GM21825 (cell line): Measurements from ENCODE around the gene MFSD8.
"Not testable (repeated sequence)": the region's sequence is repeated elsewhere in the genome, so short reads cannot be mapped to it uniquely, and the experiment has no call there.

Experiments
- ATAC-seq: cut with Tn5 transposase; IDR thresholded peaks from one replicate; pipeline ENCODE4 v1.9.1; 2021; ENCODE audit warnings: mild to moderate bottlenecking, moderate library complexity; ENCODE audit not compliant: unreplicated experiment

Gene MFSD8, protein sequence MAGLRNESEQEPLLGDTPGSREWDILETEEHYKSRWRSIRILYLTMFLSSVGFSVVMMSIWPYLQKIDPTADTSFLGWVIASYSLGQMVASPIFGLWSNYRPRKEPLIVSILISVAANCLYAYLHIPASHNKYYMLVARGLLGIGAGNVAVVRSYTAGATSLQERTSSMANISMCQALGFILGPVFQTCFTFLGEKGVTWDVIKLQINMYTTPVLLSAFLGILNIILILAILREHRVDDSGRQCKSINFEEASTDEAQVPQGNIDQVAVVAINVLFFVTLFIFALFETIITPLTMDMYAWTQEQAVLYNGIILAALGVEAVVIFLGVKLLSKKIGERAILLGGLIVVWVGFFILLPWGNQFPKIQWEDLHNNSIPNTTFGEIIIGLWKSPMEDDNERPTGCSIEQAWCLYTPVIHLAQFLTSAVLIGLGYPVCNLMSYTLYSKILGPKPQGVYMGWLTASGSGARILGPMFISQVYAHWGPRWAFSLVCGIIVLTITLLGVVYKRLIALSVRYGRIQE

DNA sequence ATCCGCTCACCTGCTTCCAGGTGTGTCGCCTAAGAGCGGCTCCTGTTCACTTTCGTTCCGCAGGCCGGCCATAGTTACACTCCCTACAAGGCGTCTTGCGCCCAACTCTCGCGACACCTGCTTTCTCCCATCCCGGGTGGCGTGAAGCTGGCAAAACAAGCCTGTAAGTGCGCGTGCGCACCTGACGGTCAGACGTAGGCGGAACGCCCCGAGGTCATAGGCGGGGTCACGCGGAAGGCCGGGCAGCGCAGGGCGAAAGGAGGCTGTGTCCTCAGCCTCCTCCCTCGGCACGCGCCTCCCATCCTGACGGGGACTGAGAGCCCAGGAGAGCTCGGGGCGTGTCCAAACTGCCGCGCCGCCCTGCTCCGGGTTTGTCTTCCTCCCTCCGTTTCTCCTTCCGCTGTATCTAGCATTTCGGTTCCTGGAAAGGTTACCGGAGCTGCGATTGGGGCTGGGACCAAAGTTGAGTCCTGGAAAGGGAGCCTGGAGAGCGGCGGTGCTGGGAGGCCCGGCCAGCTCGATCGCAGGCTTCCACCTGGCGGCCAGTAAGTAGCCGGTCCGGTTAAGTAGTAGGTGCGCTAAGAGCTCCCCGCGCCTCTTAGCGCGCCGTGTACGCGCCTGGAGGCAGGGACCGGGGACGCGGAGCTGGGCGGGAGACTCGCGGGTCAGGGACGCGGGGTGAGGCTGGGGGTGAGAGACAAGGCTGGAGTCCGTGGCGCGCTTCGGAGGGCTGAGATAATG, at the start of gene MFSD8, which contains the start of gene ABHD18:
MFSD8 (minus strand) TSS at position 112 of the 741 bp plus-strand sequence; CDS start at position 72, 40 bp downstream.
ABHD18 (plus strand) TSS at position 345 of the 741 bp plus-strand sequence. CDS start 17,550 bp downstream, outside the sequence.
- ATAC-seq: peak; percentile 96

DNA sequence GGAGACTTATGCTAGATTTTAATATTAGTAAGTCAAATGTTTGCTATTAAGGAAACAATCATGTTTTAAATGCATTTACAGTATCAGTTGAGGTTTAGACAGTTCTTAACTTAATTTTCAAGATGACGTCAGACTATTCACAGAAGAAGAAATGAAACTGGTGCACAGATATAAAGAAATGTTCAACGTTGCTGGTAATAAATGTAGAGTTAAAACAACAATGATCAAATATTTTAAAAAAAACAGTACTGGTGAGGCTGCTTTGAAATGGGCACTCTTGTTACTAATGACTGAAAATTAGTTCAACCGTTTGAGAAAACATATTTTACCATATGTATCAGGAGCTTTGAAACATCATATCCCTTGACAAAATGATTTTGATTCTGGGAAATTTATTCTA, 44.5 kb upstream of the MFSD8 start:
- ATAC-seq: no peak

DNA sequence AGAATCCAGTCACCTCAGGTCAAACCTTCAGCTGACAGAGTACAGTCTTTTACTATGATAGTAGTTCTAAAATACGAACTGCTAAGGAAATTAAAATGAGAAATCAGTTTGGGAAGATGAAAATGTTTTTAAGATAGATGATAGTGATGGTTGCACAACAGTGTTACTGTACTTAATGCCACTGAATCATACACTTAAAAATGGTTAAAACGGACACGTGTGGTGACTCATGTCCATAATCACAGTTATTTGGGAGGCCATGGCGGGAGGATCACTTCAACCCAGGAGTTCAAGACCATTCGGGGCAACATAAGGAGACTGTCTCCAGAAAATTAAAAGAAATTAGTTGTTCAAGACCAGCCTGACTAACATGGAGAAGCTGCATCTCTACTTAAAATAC, 41.6 kb upstream of the MFSD8 start:
- ATAC-seq: no peak

DNA sequence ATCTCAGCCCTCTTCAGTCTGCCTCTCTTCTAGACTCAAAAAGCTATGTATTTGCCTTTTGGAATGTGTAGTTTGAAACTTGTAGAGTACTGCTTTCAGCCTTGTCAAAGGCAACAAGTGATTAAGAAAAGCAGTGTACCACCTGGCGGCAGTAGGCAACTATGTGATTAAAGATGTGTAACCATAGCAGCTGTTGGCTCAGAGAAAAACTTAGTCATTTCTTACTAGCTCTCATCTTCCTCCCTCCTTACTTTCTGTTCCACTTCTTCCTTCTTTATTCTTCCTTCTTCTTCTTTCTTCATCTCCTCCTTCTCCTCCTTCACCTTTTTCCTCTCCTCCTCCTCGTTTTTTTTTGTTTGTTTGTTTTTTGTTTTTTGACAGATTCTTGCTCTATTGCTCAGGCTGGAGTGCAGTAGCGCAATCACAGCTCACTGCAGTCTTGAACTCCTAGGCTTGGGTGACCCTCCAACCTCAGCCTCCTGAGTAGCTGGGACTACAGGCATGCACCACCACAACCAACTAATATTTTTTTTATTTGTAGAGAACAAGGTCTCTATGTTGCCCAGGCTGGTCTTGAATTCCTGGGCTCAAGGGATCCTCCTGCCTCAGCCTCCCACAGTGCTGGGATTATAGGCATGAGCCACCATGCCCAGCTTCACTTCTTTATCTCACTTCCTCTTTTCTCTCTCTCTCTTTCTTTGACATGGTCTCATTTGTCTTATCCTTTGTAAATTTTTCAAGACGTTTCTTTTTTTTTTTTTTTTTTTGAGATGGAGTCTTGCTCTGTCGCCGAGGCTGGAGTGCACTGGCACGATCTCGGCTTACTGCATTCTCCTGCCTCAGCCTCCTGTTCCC, 32.8 kb upstream of the MFSD8 start:
- ATAC-seq: peak; percentile 96

DNA sequence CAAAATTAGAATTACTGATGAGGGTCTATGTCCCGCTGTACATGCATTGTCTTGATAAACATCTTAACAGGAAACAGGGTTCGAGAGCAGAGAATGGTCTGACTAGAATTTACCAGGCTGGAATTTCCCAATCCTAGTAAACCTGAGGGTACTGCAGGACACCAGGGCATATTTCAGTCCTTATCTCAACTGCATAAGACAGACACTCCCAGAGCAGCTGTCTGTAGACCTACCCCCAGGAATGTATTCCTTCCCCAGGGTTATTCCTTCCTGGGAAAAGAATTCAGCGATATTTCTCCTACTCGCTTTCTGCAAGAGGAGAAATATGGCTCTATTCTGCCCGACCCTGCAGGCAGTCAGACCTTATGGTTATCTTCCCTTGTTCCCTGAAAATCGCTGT, 31.5 kb upstream of the MFSD8 start:
- ATAC-seq: not testable (repeated sequence)

DNA sequence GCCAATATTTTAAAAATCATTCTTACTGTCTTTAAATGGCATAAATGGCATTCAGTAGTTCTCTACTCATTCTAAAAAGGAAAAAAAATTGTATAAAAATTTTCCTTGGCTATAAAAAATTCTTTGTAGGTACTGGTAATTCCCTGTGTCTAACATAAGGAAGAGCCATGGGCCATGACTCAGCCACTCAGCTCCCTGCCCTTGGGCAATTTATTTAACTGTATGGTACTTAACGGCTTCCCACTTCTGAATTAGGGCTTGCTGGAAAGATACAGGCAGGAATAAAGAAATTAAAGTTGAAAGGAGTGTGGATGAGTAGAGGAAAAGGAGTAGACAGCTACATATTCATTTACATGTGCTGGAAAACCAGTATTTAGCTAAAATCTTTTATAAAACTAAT, 30.8 kb upstream of the MFSD8 start:
- no peak for ATAC-seq

DNA sequence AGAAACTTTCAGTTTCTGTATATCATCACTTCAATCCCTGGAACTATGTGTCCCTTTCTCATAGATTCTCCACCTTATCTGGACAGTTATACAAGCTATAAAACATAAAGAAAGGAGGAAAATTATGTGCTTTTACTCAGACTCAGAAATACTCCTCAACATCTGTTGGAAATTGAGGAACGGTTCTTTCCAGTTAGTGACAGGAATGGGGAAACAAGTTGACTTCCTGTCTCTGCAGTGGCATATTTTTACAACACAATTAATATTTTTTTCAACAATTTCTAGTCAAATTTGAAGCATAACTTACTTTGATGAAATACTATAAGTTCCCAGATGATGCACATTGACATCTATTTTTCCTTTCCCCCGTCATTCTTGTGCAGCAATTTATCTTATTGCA, 28.2 kb upstream of the MFSD8 start:
- ATAC-seq: no peak

DNA sequence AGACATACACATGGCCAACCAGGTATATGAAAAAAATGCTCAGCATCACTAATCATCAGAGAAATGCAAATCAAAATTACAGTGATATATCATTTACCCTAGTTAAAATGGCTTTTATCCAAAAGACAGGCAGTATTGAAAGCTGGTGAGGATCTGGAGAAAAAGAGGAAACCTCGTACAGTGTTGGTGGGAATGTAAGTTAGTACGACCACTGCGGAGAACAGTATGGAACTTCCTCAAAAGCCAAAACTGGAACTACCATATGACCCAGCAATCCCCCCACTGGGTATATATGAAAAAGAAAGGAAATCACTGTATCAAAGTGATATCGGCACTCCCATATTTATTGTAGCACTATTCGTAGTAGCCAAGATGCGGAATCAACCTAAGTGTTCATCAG, 23.7 kb upstream of the MFSD8 start:
- no peak for ATAC-seq

DNA sequence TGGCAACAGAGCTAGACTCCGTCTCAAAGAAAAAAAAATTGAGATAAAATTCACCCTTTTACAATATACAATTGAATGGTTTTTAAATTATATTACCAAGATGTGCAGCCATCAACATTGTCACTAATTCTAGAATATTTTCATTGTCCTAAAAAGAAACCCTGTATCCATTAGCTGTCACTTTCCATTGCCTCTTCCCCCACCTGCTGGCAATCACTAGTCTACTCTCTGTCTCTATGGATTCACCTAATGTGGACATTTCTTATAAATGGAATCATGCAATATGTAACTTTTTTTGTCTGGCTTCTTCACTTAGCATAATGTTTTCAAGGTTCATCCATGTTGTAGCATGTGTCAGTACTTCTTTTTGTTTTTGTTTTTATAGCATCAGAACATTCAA, 21.0 kb upstream of the MFSD8 start:
- no peak for ATAC-seq

DNA sequence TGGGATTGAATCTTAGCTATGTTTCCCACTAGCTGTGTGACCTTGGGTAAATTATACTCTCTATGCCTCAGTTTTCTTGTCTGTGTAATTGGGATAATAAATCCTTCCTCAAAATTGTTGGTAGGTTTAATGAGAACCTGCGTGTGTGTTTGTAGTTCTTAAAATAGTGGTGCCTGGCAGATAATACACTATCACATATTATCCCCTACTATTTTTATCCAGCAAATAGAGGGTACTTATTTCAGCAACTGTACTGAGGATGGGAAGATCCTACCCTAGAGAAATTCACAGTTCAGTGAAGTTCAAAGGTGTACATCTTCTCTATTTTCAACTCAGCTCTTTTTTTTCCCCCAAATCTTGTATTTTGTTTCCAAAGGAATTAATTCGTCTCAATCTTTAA, 17.5 kb upstream of the MFSD8 start:
- no peak for ATAC-seq

DNA sequence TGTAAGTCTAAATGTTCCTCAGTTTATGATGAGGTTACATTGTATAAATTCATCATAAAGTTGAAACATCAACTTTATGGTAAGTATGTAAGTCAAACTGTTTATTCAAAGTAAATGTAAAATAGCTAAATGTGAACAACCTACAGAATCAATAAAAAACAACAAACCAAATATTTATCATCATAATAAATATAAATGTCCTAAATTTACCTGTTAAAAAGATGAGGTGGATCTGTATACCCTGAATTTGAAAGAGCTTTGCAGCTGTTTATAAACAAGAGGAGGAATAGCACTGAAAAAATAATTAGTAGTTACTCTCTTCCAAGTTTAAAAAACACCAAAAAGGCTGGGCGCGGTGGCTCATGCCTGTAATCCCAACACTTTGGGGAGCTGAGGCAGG, 14.0 kb upstream of the MFSD8 start:
- no peak for ATAC-seq

DNA sequence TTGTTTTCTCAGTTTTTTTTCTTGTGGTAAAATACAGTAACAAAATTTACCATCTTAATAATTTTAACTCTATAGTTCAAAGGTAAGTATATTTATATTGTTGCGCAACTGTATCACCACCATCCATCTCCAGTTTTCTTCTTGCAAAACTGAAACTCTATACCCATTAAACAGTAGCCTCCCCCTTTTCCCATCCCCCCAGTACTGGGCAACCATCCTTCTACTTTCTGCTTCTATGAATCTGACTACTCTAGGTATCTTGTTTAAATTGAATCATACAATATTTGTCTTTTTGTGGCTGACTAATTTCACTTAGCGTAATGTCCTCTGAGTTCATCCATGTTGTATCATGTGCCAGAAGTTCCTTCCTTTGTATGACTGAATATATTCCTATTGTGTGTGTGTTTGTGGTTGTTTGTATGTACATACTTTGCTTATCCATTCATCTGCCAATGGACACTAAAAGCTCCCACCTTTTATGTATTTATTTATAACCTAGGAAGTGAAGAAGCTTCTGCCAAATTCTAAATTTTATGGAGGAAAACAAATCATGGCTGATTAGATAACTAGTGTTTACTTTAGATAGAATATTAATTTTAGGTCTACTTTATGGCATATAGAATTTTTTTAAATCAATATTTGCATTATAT, 10.3 kb upstream of the MFSD8 start:
- no peak for ATAC-seq

DNA sequence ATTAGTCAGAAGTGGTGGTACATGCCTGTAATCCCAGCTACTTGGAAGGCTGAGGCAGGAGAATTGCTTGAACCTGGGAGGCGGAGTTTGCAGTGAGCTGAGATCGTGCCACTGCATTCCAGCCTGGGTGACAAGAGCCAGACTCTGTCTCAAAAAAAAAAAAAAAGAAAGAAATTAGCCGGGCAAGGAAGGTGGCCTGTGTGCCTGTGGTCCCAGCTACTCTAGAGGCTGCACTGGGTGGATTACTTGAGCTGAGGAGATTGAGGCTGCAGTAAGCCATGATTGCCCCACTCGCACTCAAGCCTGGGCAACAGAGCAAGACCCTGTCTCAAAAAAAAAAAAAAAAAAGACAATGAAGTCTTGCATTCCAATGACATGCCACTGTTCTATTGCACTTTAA, 6.0 kb upstream of the MFSD8 start:
- ATAC-seq: not testable (repeated sequence)

DNA sequence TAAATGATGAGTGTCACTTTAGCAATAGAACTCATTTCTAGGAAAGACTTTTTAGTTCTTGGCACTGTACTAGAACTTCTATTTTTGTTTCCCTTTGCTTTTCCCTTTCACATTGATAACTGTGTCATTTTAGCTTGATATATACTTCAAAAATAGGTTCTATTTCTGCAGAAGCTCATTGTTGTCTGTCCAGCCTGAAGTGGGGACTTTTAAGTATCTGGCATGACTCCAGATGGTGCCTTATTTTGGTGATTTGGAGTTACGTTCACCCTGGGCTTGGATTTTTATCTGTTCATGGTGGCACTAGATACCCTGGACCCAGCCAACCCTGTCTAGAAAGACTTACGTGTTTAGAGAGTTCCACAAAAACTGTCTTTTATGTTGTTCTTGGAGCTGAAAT, 3.6 kb upstream of the MFSD8 start:
- no peak for ATAC-seq

DNA sequence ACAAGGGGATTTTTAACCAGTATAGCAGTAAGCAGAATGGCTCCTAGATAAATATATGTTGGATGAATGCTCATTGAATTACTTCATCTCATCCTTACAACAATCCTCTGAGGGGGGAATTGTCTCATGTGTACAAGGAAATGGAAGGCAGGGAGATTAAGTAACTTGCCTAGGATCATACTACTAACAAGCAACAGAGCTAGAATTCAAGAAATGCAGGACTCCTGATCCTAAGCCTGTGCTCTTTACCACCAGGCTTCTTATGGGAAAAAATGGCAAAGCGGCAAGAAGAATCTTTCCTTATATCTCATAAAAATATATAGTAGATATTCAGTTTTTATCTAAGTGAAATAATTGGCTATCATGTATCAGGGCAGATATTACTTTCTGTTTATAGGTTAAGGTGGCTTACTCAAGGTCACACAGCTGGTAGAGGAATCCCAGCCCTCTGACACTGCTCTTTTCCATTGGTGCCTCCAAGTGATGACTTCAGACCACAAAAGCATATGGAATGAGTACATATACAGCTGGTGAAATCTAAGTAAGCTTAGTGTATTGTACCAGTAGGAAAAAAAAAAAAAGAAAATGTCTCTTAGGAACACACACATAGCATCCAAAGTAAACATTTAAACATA, 2.3 kb upstream of the MFSD8 start:
- ATAC-seq: no peak

DNA sequence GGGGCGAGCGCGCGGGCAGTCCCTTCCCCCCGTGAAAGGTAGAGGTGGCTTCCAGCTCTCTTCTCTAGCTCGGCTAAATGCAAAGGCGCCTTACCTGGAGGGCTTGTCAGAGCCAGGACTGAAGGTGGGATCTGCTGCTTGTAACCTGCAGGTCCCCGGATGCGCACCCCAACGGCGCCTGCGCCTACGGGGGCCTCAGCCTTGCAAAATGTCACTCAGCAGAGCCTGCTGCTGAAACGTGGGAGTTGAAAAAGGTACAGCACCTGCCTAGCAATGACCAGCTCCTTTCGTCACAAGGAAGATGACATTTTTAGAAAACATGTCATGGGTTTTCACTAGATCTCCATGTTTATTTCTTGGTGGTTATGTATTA, 816 bp upstream of the MFSD8 start:
- peak; percentile 28 for ATAC-seq

DNA sequence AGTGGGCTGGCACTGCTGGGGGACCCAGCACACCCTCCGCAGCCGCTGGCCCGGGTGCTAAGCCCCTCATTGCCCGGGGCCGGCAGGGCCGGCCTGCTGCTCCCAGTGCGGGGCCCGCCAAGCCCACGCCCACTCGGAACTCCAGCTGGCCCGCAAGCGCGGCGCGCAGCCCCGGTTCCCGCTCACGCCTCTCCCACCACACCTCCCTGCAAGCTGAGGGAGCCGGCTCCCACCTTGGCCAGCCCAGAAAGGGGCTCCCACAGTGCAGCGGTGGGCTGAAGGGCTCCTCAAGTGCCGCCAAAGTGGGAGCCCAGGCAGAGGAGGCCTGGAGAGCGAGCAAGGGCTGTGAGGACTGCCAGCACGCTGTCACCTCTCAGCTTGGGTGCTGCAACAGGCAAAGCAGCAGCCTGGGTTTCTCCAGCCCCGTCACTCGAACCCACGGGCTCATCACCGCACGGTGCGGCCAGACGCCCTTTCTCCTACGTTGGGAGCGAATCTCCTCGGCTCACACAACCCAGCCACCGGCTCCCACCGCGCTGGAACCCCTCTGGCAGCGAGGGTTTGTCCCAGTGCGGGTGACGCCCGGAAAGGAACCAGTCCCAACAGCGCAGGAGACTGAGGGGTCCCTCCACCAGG, 429 bp downstream of the MFSD8 start:
- ATAC-seq: peak; percentile 27

DNA sequence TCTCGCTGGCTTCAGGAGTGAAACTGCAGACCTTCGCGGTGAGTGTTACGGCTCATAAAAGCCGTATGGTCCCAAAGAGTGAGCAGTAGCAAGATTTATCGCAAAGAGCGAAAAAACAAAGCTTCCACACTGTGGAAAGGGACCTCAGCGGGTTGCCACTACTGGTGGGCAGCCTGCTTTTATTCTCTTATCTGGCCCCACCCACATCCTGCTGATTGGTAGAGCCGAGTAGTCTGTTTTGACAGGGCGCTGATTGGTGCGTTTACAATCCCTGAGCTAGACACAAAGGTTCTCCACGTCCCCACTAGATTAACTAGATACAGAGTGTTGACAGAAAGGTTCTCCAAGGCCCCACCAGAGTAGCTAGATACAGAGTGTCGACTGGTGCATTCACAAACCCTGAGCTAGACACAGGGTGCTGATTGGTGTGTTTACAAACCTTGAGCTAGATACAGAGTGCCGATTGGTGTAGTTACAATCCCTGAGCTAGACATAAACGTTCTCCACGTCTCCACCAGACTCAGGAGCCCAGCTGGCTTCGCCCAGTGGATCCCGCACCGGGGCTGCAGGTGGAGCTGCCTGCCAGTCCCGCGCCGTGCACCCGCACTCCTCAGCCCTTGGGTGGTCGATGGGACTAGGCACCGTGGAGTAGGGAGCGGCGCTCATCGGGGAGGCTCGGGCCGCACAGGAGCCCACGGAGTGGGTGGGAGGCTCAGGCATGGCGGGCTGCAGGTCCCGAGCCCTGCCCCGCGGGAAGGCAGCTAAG, 1.2 kb downstream of the MFSD8 start:
- not testable (repeated sequence) for ATAC-seq

DNA sequence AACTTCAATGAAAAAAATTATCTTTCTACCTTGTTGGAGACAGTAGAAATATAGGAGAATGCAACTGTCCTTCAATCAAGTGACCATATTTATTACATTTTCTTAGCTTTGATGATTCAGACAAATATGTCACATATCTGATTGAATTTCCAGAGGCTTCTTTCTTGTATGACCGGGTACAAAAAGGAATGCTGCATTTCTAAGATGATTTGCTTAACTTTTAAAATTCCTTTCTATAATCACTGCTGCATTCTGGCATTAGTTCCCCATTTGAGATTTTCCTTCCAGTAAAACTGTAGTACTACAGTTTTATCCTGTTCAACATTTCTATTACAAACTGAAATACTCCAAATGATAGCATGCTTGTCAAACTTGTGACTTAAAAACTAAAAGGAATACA, 5.2 kb downstream of the MFSD8 start:
- no peak for ATAC-seq
